NCI-H82 (cell line): Measurements from ENCODE around the gene LZTS2.

Source experiments
- DNase-seq: peaks from one replicate; lab custom pipeline; 2025; lab: John Stamatoyannopoulos, UW

LZTS2 gene

DNA sequence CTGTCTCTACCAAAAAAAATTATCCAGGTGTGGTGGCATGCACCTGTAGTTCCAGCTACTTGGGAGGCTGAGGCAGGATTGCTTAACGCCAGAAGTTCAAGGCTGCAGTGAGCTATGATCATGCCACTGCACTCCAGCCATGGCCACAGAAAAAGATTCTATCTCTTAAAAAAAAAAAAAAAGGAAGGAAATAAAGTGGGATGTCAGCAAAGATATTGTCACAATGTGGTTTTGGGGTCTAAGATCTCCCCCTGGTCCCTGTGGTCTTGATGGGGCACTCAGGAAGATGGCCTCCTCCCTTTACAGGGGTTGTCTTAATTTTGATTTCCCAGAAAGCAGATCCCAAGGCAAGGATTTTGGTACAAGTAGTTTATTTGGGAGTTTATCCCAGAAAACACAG, 54.7 kb downstream of the LZTS2 start:
- no peak for DNase-seq

DNA sequence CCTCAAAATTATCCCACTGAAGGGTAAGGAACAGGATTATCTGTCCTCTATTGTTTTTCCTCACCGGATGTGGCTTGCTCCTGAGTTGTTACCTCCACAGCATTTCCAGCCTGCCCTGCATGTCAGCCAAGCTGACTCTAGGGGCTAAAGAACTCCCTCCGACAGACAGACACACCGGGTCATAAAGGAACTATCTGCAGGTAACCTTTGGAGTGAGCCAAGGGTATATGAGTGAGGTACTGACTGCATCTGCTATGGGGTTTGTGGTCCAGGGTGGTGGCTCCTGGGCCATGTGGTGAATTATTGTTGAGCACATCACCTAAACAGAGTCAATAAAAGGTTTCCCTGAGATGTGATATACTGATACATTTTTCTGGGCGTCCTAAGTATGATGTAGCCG, 55.3 kb downstream of the LZTS2 start:
- no peak for DNase-seq

DNA sequence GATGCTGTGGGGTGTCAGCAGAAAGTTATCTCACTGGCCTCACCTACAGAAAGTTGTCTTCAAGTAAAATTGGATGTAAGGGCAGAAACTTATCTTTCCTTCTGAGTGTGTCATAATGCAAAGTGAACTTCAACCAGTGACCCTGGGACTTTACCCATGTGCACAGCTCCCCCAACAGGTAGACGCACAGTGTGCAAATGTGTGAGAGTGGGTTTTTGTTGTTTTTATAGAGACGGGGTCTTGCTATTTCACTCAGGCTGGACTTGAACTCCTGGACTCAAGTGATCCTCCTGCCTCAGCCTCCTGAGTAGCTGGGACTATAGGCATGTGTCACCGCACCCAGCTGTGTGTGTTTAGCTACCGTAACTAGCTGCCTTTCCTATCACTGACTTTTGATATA, 55.8 kb downstream of the LZTS2 start:
- DNase-seq: no peak

DNA sequence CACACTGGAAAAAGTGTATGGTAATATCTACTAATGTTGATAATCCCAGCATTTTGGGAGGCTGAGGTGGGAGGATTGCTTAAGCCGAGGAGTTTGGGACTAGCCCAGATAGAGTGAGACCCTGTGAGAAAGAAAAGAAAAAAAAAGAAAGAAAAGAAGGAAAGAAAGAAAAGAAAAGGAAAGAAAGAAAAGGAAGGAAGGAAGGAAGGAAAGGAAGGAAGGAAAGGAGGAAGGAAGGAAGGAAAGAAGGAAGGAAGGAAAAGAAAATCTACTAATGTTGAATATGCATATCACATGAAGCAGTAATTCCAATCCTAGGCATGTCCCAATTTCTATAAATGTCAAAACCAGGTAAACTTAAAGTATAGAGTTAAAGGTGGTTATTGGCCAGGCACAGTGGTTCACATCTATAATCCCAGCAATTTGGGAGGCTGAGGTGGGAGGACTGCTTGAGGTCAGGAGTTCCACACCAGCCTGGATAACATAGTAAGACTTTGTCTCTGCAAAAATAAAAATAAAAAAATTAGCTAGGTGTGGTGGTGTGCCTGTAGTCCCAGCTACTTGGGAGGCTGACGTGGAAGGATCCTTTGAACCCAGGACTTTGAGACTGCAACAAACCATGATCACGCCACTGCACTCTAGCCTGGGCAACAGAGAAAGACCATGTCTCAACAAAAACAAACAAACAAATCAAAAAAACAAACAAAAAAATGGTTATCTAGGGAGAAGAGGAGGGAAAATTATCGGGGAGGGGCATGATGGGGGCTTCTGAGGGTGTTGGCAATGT, 57.0 kb downstream of the LZTS2 start:
- DNase-seq: no peak
